ENCODE data around the gene CEACAM18. TPM values are rescaled to one million over a fixed set of nuclear protein-coding genes. Genes with fewer than 3 reads are reported as not detected.

The CEACAM18 gene
- total and polyA plus RNA-seq, 10 of the 15 experiments (the other 5 are each of a cell fraction or from before 2014, with no cell fraction given), result not detected

- Histone ChIP-seq H3K9me3 (replicated peaks; ENCODE audit: control insufficient read depth, insufficient read depth, low read length) (no peaks in the 10 kb centered on the region), H3K27ac (ENCODE audit: control insufficient read depth, insufficient read depth) (no peak within 1 kb of the TSS), H3K36me3 (ENCODE audit: control insufficient read depth in 2 of 2, insufficient read depth in 2 of 2, low read length in 1 of 2) (no peaks in the 10 kb centered on the region), H4K20me1 (ENCODE audit: control insufficient read depth, insufficient read depth) (no peaks in the 10 kb centered on the region), H2AFZ (ENCODE audit: control insufficient read depth, low read depth, low read length) (no peak within 1 kb of the TSS; the same call in 1 of the 2 replicates), H3K9ac (ENCODE audit: control insufficient read depth, insufficient read depth, low read length) (no peak within 1 kb of the TSS), H3K27me3 (replicated peaks in 1 of 2; ENCODE audit: control insufficient read depth in 2 of 2, insufficient read depth in 2 of 2, low read length in 1 of 2) (no peaks in the 10 kb centered on the region), H3K4me1 (ENCODE audit: control insufficient read depth, insufficient read depth, low read length) (peaks cover 11% of the 10 kb centered on the region), H3K79me2 (ENCODE audit: control insufficient read depth, insufficient read depth, low read length) (no peaks in the 10 kb centered on the region), H3K4me2 (ENCODE audit: control insufficient read depth, insufficient read depth) (peak within 1 kb of the TSS; percentile 61), H3K4me3 (peak within 1 kb of the TSS; percentile 49; the same call in 1 of the 2 replicates)
- 13% methylated on average over 24 of the region's 25 CpGs for WGBS (ENCODE audit: insufficient coverage, insufficient replicate concordance, low lambda C conversion rate, missing lambda C conversion rate)
- in situ Hi-C loops (cut with MboI), result no loop called here
- CTCF ChIA-PET, result interaction anchor here (1.3 to 3.5 kb wide), 2 partner anchors 17 to 128 kb away, joined by 4 to 22 read pairs; no protein-coding TSS in a partner anchor
- POLR2A ChIA-PET, result no interaction called here
- RAD21 ChIA-PET (ENCODE audit: unreplicated experiment), result interaction anchor here (1.2 kb wide), 1 partner anchor 125 kb away, joined by 3 read pairs; no protein-coding TSS in a partner anchor
- SMC1A ChIA-PET (ENCODE audit: uncharacterized antibody, unreplicated experiment), result interaction anchor here (1.2 kb wide), 1 partner anchor 16 kb away, joined by 4 read pairs; no protein-coding TSS in a partner anchor
- intact Hi-C loops (cut with micrococcal nuclease; ENCODE audit: unreplicated experiment), result no loop called here
- ATAC-seq (peak; percentile 97), FAIRE-seq (peak; percentile 95), DNase-seq (ENCODE audit: low read depth, low spot score) (peak; percentile 25)
- no TSS peak for BruUV-seq (replicated peaks)
- TF ChIP-seq ZBTB40 (IDR thresholded peaks at IDR 0.05; ENCODE audit: borderline replicate concordance) (no peak), MEF2B (IDR thresholded peaks at IDR 0.05; ENCODE audit: partially characterized antibody, poor library complexity, severe bottlenecking) (no peak), ZSCAN29 (IDR thresholded peaks at IDR 0.05) (no peak), NFXL1 (IDR thresholded peaks at IDR 0.05; ENCODE audit: borderline replicate concordance) (no peak), EGR1 (IDR thresholded peaks at IDR 0.05; ENCODE audit: borderline replicate concordance in 1 of 2, low read depth in 2 of 2, low read length in 2 of 2) (no peak), ESRRA (IDR thresholded peaks at IDR 0.05; ENCODE audit: low read length) (no peak), BHLHE40 (IDR thresholded peaks at IDR 0.05; ENCODE audit: borderline replicate concordance in 1 of 2, low read depth in 2 of 2, low read length in 1 of 2) (peak; percentile 33 to 71; a peak in 1 of 4 replicates), ZZZ3 (IDR thresholded peaks at IDR 0.05; ENCODE audit: control insufficient read depth, insufficient read length, low read depth) (no peak), FOXK2 (IDR thresholded peaks at IDR 0.05) (no peak), MEF2A (IDR thresholded peaks at IDR 0.05; ENCODE audit: insufficient read depth, low read depth, low read length) (no peak), PRDM15 (CRISPR knock-in tag; IDR thresholded peaks at IDR 0.05) (no peak), PML (IDR thresholded peaks at IDR 0.05; ENCODE audit: low read length) (no peak), BCL11A (IDR thresholded peaks at IDR 0.05; ENCODE audit: low read depth, low read length) (no peak), CHD2 (IDR thresholded peaks at IDR 0.05; ENCODE audit: borderline replicate concordance, low read depth, low read length) (0 out of 2 replicates have a peak, but pooled peaks have one; percentile 38), RAD21 (IDR thresholded peaks at IDR 0.05; ENCODE audit: insufficient read depth, low read depth, low read length) (no peak)
Measured at GRCh38 chr19:51531349-51532315, 53.3 kb downstream of the CEACAM18 start, which contains the start of gene SIGLEC6. TSS of gene SIGLEC6 (minus strand) at chr19:51531670. CDS start at chr19:51531648, 22 bp downstream.

Measured in GM12878 (cell line).